ENCODE measurements around the gene RNASE9.
"Not testable (repeated sequence)": the region's sequence is repeated elsewhere in the genome, so short reads cannot be mapped to it uniquely, and the experiment has no call there.

DNA sequence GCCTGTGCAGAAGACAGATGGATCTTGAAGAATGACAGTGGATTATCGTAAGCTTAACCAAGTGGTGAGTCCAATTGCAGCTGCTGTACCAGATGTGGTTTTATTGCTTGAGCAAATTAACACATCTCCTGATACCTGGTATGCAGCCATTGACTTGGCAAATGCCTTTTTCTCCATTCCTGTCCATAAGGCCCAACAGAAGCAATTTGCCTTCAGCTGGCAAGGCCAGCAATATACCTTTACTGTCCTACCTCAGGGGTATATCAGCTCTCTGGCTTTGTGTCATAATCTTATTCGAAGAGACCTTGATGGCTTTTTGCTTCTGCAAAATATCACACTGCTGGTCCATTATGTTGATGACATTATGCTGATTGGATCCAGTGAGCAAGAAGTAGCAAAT lies 9.0 kb upstream of the RNASE9 start:
- TF ChIP-seq, protein P1, sequence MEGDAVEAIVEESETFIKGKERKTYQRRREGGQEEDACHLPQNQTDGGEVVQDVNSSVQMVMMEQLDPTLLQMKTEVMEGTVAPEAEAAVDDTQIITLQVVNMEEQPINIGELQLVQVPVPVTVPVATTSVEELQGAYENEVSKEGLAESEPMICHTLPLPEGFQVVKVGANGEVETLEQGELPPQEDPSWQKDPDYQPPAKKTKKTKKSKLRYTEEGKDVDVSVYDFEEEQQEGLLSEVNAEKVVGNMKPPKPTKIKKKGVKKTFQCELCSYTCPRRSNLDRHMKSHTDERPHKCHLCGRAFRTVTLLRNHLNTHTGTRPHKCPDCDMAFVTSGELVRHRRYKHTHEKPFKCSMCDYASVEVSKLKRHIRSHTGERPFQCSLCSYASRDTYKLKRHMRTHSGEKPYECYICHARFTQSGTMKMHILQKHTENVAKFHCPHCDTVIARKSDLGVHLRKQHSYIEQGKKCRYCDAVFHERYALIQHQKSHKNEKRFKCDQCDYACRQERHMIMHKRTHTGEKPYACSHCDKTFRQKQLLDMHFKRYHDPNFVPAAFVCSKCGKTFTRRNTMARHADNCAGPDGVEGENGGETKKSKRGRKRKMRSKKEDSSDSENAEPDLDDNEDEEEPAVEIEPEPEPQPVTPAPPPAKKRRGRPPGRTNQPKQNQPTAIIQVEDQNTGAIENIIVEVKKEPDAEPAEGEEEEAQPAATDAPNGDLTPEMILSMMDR (IDR thresholded peaks at IDR 0.05; ENCODE audit: low read depth, low read length), result not testable (repeated sequence)
- not testable (repeated sequence) for TF ChIP-seq EZH2phosphoT487 (IDR thresholded peaks at IDR 0.05; ENCODE audit: low read depth)
